HepG2 (cell line): Measurements from ENCODE around the gene DENND4B. TPM values are rescaled to one million over a fixed set of nuclear protein-coding genes. Genes with fewer than 3 reads are reported as not detected.

Source experiments
- ATAC-seq: fragments of 200-7000 bp; cut with Tn5 transposase; 3 replicates; pipeline ENCODE4 v1.9.1; 2020; ENCODE audit warnings: mild to moderate bottlenecking, moderate library complexity
- BruUV-seq: library from RNA; stranded (reverse); fragments of 400-500 nt; replicated peaks from 2 replicates; lab custom pipeline; 2021; lab: Mats Ljungman, UMichigan
- CTCF ChIA-PET: fragments of 300-600 bp; formaldehyde crosslinking; extraction: SDS; loops from one replicate; lab custom pipeline; 2021; ENCODE audit warnings: low total read pairs, inconsistent platforms, low intra/inter-chr PET ratio; lab: Yijun Ruan, JAX
- POLR2A ChIA-PET: fragments of 350-600 bp; sonication (Branson Sonifier 250); formaldehyde crosslinking; loops from one replicate; lab custom pipeline; 2020; ENCODE audit warnings: antibody characterized with exemption, inconsistent platforms; lab: Yijun Ruan, JAX
- DNase-seq: peaks from one replicate; pipeline ENCODE4 v3.0.0-alpha.2; 2015; ENCODE audit warnings: low spot score
- FAIRE-seq: peaks from 3 replicates; lab custom pipeline; 2011; peaks lifted over from hg19 to GRCh38; lab: Jason Lieb, UNC
- H2AFZ ChIP-seq: one replicate; pipeline ENCODE4 v1.6.1; 2011; ENCODE audit warnings: low read length, inconsistent platforms
- H3K27ac ChIP-seq: fragments of 300-600 bp; 3 replicates; pipeline ENCODE4 v1.8.0; 2011; ENCODE audit warnings: mixed run types, mild to moderate bottlenecking, mixed read lengths, low read length, inconsistent platforms; ENCODE audit not compliant: insufficient read depth; ENCODE audit errors: extremely low read length
- H3K27me3 ChIP-seq, 2 experiments: fragments of 200-600 bp in 1 of 2; 2 replicates in 1 of 2; 3 replicates in 1 of 2; pipeline versions ENCODE4 v1.6.0 to v1.8.0; 2011; ENCODE audit warnings: low read length in 2 of 2, mild to moderate bottlenecking in 2 of 2, moderate library complexity in 2 of 2, inconsistent platforms in 1 of 2; ENCODE audit not compliant: insufficient read depth in 2 of 2, control insufficient read depth in 1 of 2
- H3K36me3 ChIP-seq, 2 experiments: fragments of 200-600 bp in 1 of 2; replicated peaks in 1 of 2; 2 replicates in 1 of 2; 3 replicates in 1 of 2; pipeline versions ENCODE4 v1.5.1 to v1.8.0; 2011; ENCODE audit warnings: low read length in 2 of 2, inconsistent platforms in 1 of 2; ENCODE audit not compliant: insufficient read depth in 2 of 2, control insufficient read depth in 1 of 2
- H3K4me1 ChIP-seq: 2 replicates; pipeline ENCODE4 v1.5.1; 2012; ENCODE audit warnings: low read length, inconsistent platforms; ENCODE audit not compliant: insufficient read depth
- H3K4me2 ChIP-seq: 2 replicates; pipeline ENCODE4 v1.6.0; 2011; ENCODE audit warnings: low read depth, low read length, inconsistent platforms
- H3K4me3 ChIP-seq, 3 experiments: fragments of 200-600 bp in 1 of 3; sonication (generic), shearing (Covaris generic) in 1 of 3; replicated peaks in 1 of 3; 2 replicates each; pipeline ENCODE4 v1.5.1; 2011 to 2016; ENCODE audit warnings: low read length in 3 of 3, inconsistent platforms in 2 of 3, low read depth in 2 of 3, mild to moderate bottlenecking in 2 of 3, control low read depth in 1 of 3, mixed read lengths in 1 of 3; ENCODE audit not compliant: insufficient read depth in 1 of 3
- H3K79me2 ChIP-seq: one replicate; pipeline ENCODE4 v1.6.1; 2011; ENCODE audit warnings: low read length, inconsistent platforms; ENCODE audit not compliant: insufficient read depth
- H3K9ac ChIP-seq: 2 replicates; pipeline ENCODE4 v1.6.0; 2011; ENCODE audit warnings: mild to moderate bottlenecking, low read depth, low read length, inconsistent platforms; ENCODE audit not compliant: insufficient read depth
- H3K9me3 ChIP-seq: 2 replicates; pipeline ENCODE4 v1.5.1; 2012; ENCODE audit warnings: mild to moderate bottlenecking, low read length
- H4K20me1 ChIP-seq: 2 replicates; pipeline ENCODE4 v1.6.0; 2011; ENCODE audit warnings: inconsistent platforms, mild to moderate bottlenecking, low read length, moderate library complexity; ENCODE audit not compliant: insufficient read depth
- ATF7-NPFF ChIP-seq: sonication (generic); formaldehyde crosslinking; IDR thresholded peaks from 2 replicates; pipeline ENCODE4 v1.8.1; 2023; ENCODE audit warnings: mild to moderate bottlenecking, low read depth, missing genetic modification reagents, moderate library complexity
- HIVEP1 ChIP-seq: sonication (generic); formaldehyde crosslinking; IDR thresholded peaks from 2 replicates; pipeline ENCODE4 v1.4.0; 2020; ENCODE audit warnings: mild to moderate bottlenecking, missing genetic modification reagents
- HNF1B ChIP-seq: sonication (generic); formaldehyde crosslinking; IDR thresholded peaks from 2 replicates; pipeline ENCODE4 v1.5.1; 2020; ENCODE audit warnings: mild to moderate bottlenecking, moderate library complexity, missing genetic modification reagents
- HNRNPLL ChIP-seq: fragments of 200-400 bp; formaldehyde crosslinking; IDR thresholded peaks from 2 replicates; pipeline ENCODE4 v1.6.1; 2017; ENCODE audit warnings: mild to moderate bottlenecking, low read depth, low read length; ENCODE audit not compliant: poor library complexity, severe bottlenecking
- HOXA5 ChIP-seq: sonication (generic); formaldehyde crosslinking; IDR thresholded peaks from 2 replicates; pipeline ENCODE4 v1.4.0; 2020; ENCODE audit warnings: missing genetic modification reagents
- PBX3 ChIP-seq: sonication (generic); formaldehyde crosslinking; IDR thresholded peaks from 2 replicates; pipeline ENCODE4 v1.8.1; 2023; ENCODE audit warnings: missing genetic modification reagents, inconsistent platforms, borderline replicate concordance
- RERE ChIP-seq: IDR thresholded peaks from 2 replicates; pipeline ENCODE4 v1.6.1; 2016; ENCODE audit warnings: low read depth, missing genetic modification reagents, missing compliant biosample characterization
- SMC3 ChIP-seq: IDR thresholded peaks from 2 replicates; pipeline ENCODE4 v1.6.1; 2011; ENCODE audit warnings: low read length, improper control_type of control experiment
- SOX5 ChIP-seq: IDR thresholded peaks from 2 replicates; pipeline ENCODE4 v1.6.1; 2016; ENCODE audit warnings: borderline replicate concordance
- SPEN ChIP-seq: sonication (generic); formaldehyde crosslinking; IDR thresholded peaks from 2 replicates; pipeline ENCODE4 v1.5.1; 2020; ENCODE audit warnings: low read depth, mild to moderate bottlenecking, missing genetic modification reagents
- ZBTB38 ChIP-seq: sonication (generic); formaldehyde crosslinking; IDR thresholded peaks from 2 replicates; pipeline ENCODE4 v1.5.1; 2020; ENCODE audit warnings: mild to moderate bottlenecking, missing genetic modification reagents
- ZEB1 ChIP-seq: IDR thresholded peaks from 2 replicates; pipeline ENCODE4 v1.6.1; 2012; ENCODE audit warnings: mild to moderate bottlenecking, low read depth, inconsistent platforms; ENCODE audit not compliant: insufficient replicate concordance
- ZFX ChIP-seq: sonication (generic); formaldehyde crosslinking; IDR thresholded peaks from 2 replicates; pipeline ENCODE4 v1.4.0; 2020; ENCODE audit warnings: mild to moderate bottlenecking, low read depth, missing genetic modification reagents, moderate library complexity
- ZNF282 ChIP-seq: fragments of 450-650 bp; IDR thresholded peaks from 2 replicates; pipeline ENCODE4 v1.6.1; 2018; ENCODE audit not compliant: partially characterized antibody
- ZNF790 ChIP-seq: sonication (generic); formaldehyde crosslinking; IDR thresholded peaks from 2 replicates; pipeline ENCODE4 v1.8.0; 2022; ENCODE audit warnings: missing genetic modification reagents, mild to moderate bottlenecking, borderline replicate concordance
- ZSCAN31 ChIP-seq: sonication (generic); formaldehyde crosslinking; IDR thresholded peaks from 2 replicates; pipeline ENCODE4 v1.5.0; 2020; ENCODE audit warnings: low read depth, mild to moderate bottlenecking, missing genetic modification reagents
- WGBS: methylation state at CpG from one replicate; pipeline ENCODE4 v1.1.6; 2017; ENCODE audit warnings: low lambda C conversion rate; 5-methylcytosine and 5-hydroxymethylcytosine counted together
- in situ Hi-C: cut with HindIII; loops from 2 replicates; pipeline ENCODE4 v1.10.0; 2017; ENCODE audit warnings: low pct_unique_long_range_greater_than_20kb; ENCODE audit not compliant: extremely low pct_ligation_motif_present
- intact Hi-C: fragments of 100-400 bp; cut with micrococcal nuclease; formaldehyde crosslinking; loops from one replicate; pipeline ENCODE4 v1.10.0; 2022; ENCODE audit not compliant: unreplicated experiment
- polyA plus RNA-seq, 8 experiments: library from polyadenylated mRNA; depleted of rRNA in 3 of 8; stranded (reverse) in 7 of 8; unstranded in 1 of 8; fragments of >200 nt; fragmentation: Illumina TruSeq in 4 of 8; extraction: Trizol in 4 of 8; gene quantifications; 2 replicates each; pipeline versions ENCODE4 v1.2.1 to v1.2.3, GENCODE V29; 2011 to 2016; ENCODE audit warnings: low read depth in 4 of 8, missing spikeins in 1 of 8, mixed read lengths in 1 of 8; ENCODE audit not compliant: insufficient read depth in 1 of 8
- total RNA-seq, 5 experiments: library from RNA; depleted of rRNA; stranded (reverse); fragments of >200 nt; fragmentation: Illumina TruSeq; extraction: Trizol; gene quantifications; 2 replicates each; pipeline ENCODE4 v1.2.3, GENCODE V29; 2016; ENCODE audit warnings: low read depth in 1 of 5

DENND4B gene
- total and polyA plus RNA-seq, 2 of the 13 experiments (the other 11 are each of a cell fraction or from before 2014, with no cell fraction given): 15.1 to 20.3 TPM

GRCh38 chr1:153963850-153964331 lies 17.4 kb upstream of the DENND4B start:
- Histone ChIP-seq H3K27me3 (no peaks in the 10 kb centered on the region; a peak in 1 of 5 replicates), H3K4me2 (peak overlapping the region; percentile 98), H3K4me3 (peak overlapping the region; percentile 85 to 92 (median 90)), H3K27ac (peak overlapping the region; percentile 79), H3K9me3 (no peaks in the 10 kb centered on the region), H3K9ac (peak overlapping the region; percentile 89), H3K79me2 (peaks cover 27% of the 10 kb centered on the region), H4K20me1 (no peaks in the 10 kb centered on the region), H2AFZ (no peak overlapping the region), H3K4me1 (peaks cover 48% of the 10 kb centered on the region), H3K36me3 (peaks cover 0 to 13% of the 10 kb centered on the region in 2 experiments; a peak in 1 of 5 replicates)
- CTCF ChIA-PET: no interaction called here
- POLR2A ChIA-PET: interaction anchor here (0.8 to 10.0 kb wide), 10 partner anchors 10 to 293 kb away, joined by 3 to 209 read pairs (median 16); partner anchors contain the start of genes DENND4B, GATAD2B, ILF2 and JTB
- FAIRE-seq: no peak
- intact Hi-C loops (no loop called here), in situ Hi-C loops (no loop called here)
- TSS peak; percentile 75 for BruUV-seq
- 1% methylated on average over 15 of the region's 22 CpGs for WGBS
- peak; percentile 23 for ATAC-seq
- DNase-seq: peak; percentile 52
- TF ChIP-seq ZFX (CRISPR knock-in tag) (peak; percentile 51; the same call in 1 of the 2 replicates), SOX5 (no peak), HIVEP1 (CRISPR knock-in tag) (peak; percentile 8; the same call in 1 of the 2 replicates), SMC3 (no peak), ZBTB38 (CRISPR knock-in tag) (no peak), ZSCAN31 (CRISPR knock-in tag) (0 out of 2 replicates have a peak, but pooled peaks have one; percentile 72), ZNF282 (no peak), ATF7-NPFF (CRISPR knock-in tag) (no peak), HNF1B (CRISPR knock-in tag) (0 out of 2 replicates have a peak, but pooled peaks have one; percentile 8), HOXA5 (CRISPR knock-in tag) (0 out of 2 replicates have a peak, but pooled peaks have one; percentile 1), RERE (CRISPR knock-in tag) (no peak), PBX3 (no peak), ZEB1 (peak; percentile 19), HNRNPLL (peak; percentile 84), SPEN (peak; percentile 7; the same call in 1 of the 2 replicates), ZNF790 (CRISPR knock-in tag) (0 out of 2 replicates have a peak, but pooled peaks have one; percentile 3)
